NT2/D1 (cell line): ENCODE measurements around the gene H2AZ1.

Experiments used
- YY1 ChIP-seq: IDR thresholded peaks from 2 replicates; pipeline ENCODE4 v1.6.1; 2011; ENCODE audit not compliant: insufficient read length, insufficient read depth
- ZNF274 ChIP-seq: IDR thresholded peaks from 2 replicates; pipeline ENCODE4 v1.6.1; 2011; ENCODE audit warnings: mild to moderate bottlenecking, low read depth, low read length

GRCh38 chr4:99927566-99927965 is 22.5 kb downstream of the H2AZ1 start:
- no peak for TF ChIP-seq ZNF274
- TF ChIP-seq YY1 = no peak
